ENCODE results near the gene CAPN15.

Gene CAPN15

GRCh38 chr16:575354-576196 is 48.1 kb downstream of the CAPN15 start:
- TF ChIP-seq POU6F1 (CRISPR knock-in tag; IDR thresholded peaks at IDR 0.05; ENCODE audit: borderline replicate concordance, low read depth) (no peak), ZFP3 (CRISPR knock-in tag; IDR thresholded peaks at IDR 0.05) (no peak), BACH2 (CRISPR knock-in tag; IDR thresholded peaks at IDR 0.05; ENCODE audit: borderline replicate concordance) (no peak)
- ATAC-seq = no peak

GRCh38 chr16:576197-576822 is 48.8 kb downstream of the CAPN15 start:
- TF ChIP-seq OSR1 (CRISPR knock-in tag; IDR thresholded peaks at IDR 0.05) (no peak), SNAI2 (CRISPR knock-in tag; IDR thresholded peaks at IDR 0.05) (no peak), POU6F1 (CRISPR knock-in tag; IDR thresholded peaks at IDR 0.05; ENCODE audit: borderline replicate concordance, low read depth) (no peak), RARB (CRISPR knock-in tag; IDR thresholded peaks at IDR 0.05) (no peak), ZNF8 (CRISPR knock-in tag; IDR thresholded peaks at IDR 0.05) (no peak), ZNF565 (CRISPR knock-in tag; conservative IDR thresholded peaks at IDR 0.05; ENCODE audit: low read depth) (no peak), ZFP3 (CRISPR knock-in tag; IDR thresholded peaks at IDR 0.05) (no peak), PPARA (CRISPR knock-in tag; IDR thresholded peaks at IDR 0.05; ENCODE audit: borderline replicate concordance) (no peak), TCF4 (CRISPR knock-in tag; IDR thresholded peaks at IDR 0.05; ENCODE audit: borderline replicate concordance) (no peak), PATZ1 (CRISPR knock-in tag; IDR thresholded peaks at IDR 0.05; ENCODE audit: borderline replicate concordance) (no peak), ZFP30 (CRISPR knock-in tag; IDR thresholded peaks at IDR 0.05) (no peak), ESRRG (CRISPR knock-in tag; IDR thresholded peaks at IDR 0.05) (no peak), TSHZ2 (CRISPR knock-in tag; IDR thresholded peaks at IDR 0.05) (no peak), ARNTL (CRISPR knock-in tag; IDR thresholded peaks at IDR 0.05; ENCODE audit: borderline replicate concordance, low read depth) (no peak), CSDC2 (CRISPR knock-in tag; IDR thresholded peaks at IDR 0.05) (no peak), CREB5 (CRISPR knock-in tag; IDR thresholded peaks at IDR 0.05; ENCODE audit: low read depth) (no peak), ZNF70 (CRISPR knock-in tag; IDR thresholded peaks at IDR 0.05) (no peak), CSRNP3 (CRISPR knock-in tag; IDR thresholded peaks at IDR 0.05) (no peak), TOX (CRISPR knock-in tag; IDR thresholded peaks at IDR 0.05; ENCODE audit: borderline replicate concordance) (no peak), BACH2 (CRISPR knock-in tag; IDR thresholded peaks at IDR 0.05; ENCODE audit: borderline replicate concordance) (no peak)
- no peak for ATAC-seq
